ENCODE measurements around the gene PXDC1.

Gene PXDC1

DNA sequence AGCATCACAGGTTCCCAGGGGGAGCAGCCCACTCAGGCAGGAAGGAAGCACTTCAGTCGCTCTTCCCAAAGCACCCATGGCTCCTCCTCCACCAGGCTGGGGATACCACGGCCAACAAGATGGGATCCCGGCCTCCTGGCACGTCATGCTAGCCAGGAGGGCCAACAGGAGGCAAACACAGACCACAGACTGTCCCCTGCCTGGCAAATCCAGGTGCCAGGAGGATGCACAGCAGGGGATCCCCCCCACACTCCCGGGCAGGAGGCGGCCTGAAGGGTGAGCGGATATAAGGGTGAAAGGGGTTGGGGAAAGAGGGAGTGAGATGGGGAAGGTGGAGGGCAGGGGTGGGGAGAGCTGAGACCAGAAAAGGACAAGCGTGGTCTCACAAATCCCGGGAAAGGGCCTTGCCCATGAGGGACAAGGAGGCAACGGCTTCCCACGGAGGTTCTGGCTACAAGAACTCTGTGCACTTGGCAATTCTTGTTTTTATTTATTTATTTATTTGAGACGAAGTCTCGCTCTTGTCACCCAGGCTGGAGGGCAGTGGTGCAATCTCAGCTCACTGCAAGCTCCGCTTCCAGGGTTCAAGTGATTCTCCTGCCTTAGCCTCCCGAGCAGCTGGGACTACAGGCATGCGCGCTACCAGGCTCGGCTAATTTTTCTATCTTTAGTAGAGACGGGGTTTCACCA, 7.2 kb downstream of the PXDC1 start:
- TF ChIP-seq MAX (IDR thresholded peaks at IDR 0.05; ENCODE audit: low read depth, low read length), result no peak
- no peak for TF ChIP-seq CTCF (IDR thresholded peaks at IDR 0.05; ENCODE audit: low read depth, low read length)
- TF ChIP-seq MYC (IDR thresholded peaks at IDR 0.05; ENCODE audit: low read depth, low read length), result no peak
- no peak for TF ChIP-seq POLR2A (IDR thresholded peaks at IDR 0.05; ENCODE audit: extremely low read depth, insufficient read length)
- H3K4me3 ChIP-seq (ENCODE audit: low read depth, low read length), result no peak overlapping the region
- no peak for DNase-seq (ENCODE audit: low read depth)

DNA sequence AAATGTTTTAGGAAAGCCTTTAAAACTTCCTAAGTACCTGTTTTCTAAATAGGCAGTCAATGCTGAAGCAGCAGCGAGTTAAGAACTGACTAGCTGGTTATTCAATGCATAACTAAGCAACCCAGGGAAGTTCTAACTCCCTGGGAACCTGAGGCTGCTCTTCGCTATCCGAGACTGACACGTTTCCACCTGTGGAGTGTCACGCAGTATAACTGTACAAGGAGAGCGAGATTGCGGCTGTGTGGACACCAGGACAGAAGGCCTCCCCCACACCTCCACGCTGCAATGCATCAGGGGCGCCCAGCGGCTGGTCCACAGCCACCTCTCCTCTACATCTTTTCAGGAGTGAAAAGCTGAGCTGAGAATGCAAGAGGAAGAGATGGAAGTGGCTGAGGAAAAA, 8.0 kb downstream of the PXDC1 start:
- TF ChIP-seq CTCF (IDR thresholded peaks at IDR 0.05; ENCODE audit: low read depth, low read length), result no peak
- no peak for TF ChIP-seq MAX (IDR thresholded peaks at IDR 0.05; ENCODE audit: low read depth, low read length)
- no peak for TF ChIP-seq MYC (IDR thresholded peaks at IDR 0.05; ENCODE audit: low read depth, low read length)
- TF ChIP-seq POLR2A (IDR thresholded peaks at IDR 0.05; ENCODE audit: extremely low read depth, insufficient read length), result no peak
- no peak overlapping the region for H3K4me3 ChIP-seq (ENCODE audit: low read depth, low read length)
- DNase-seq (ENCODE audit: low read depth), result no peak

- H3K4me3 ChIP-seq (ENCODE audit: low read depth, low read length), result no peak overlapping the region
- TF ChIP-seq MYC (IDR thresholded peaks at IDR 0.05; ENCODE audit: low read depth, low read length) (peak; percentile 60), MAX (IDR thresholded peaks at IDR 0.05; ENCODE audit: low read depth, low read length) (no peak), CTCF (IDR thresholded peaks at IDR 0.05; ENCODE audit: low read depth, low read length) (peak; percentile 79), POLR2A (IDR thresholded peaks at IDR 0.05; ENCODE audit: extremely low read depth, insufficient read length) (no peak)
- peak; percentile 83 for DNase-seq (ENCODE audit: low read depth)
These were observed 8.8 kb downstream of the PXDC1 start for GRCh38 chr6:3742426-3743344.

DNA sequence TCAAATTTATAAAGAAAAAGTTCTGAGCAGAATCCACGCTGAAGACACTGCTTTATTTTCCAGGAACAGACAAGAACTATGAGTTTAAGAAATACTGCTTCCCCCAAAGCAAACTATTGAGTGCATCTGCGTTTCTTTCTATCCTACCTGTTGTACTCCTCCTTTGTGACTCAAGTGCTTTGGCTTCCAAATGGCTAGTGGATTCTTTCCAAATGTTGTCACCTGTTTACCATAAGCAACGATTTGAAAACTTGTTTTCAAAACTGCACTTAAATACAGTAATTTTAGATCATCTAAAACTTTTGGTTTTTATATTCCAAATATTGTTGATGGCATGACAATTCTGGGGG, 9.5 kb downstream of the PXDC1 start:
- no peak overlapping the region for H3K4me3 ChIP-seq (ENCODE audit: low read depth, low read length)
- DNase-seq (ENCODE audit: low read depth), result no peak
- TF ChIP-seq POLR2A (IDR thresholded peaks at IDR 0.05; ENCODE audit: extremely low read depth, insufficient read length) (no peak), CTCF (IDR thresholded peaks at IDR 0.05; ENCODE audit: low read depth, low read length) (no peak), MYC (IDR thresholded peaks at IDR 0.05; ENCODE audit: low read depth, low read length) (no peak), MAX (IDR thresholded peaks at IDR 0.05; ENCODE audit: low read depth, low read length) (no peak)

- no peak for DNase-seq (ENCODE audit: low read depth)
- no peak overlapping the region for H3K4me3 ChIP-seq (ENCODE audit: low read depth, low read length)
- TF ChIP-seq POLR2A (IDR thresholded peaks at IDR 0.05; ENCODE audit: extremely low read depth, insufficient read length) (no peak), CTCF (IDR thresholded peaks at IDR 0.05; ENCODE audit: low read depth, low read length) (no peak), MAX (IDR thresholded peaks at IDR 0.05; ENCODE audit: low read depth, low read length) (no peak)
These were observed 10.0 kb downstream of the PXDC1 start for GRCh38 chr6:3741477-3741871.

Data from NB4 (cell line).